Panc1 (cell line): ENCODE data around the gene FILIP1L. TPM values are rescaled to one million over a fixed set of nuclear protein-coding genes. Genes with fewer than 3 reads are reported as not detected.

Experiments
- ATAC-seq: fragments of 200-7000 bp; cut with Tn5 transposase; 2 replicates; pipeline ENCODE4 v1.9.1; 2020; ENCODE audit warnings: mild to moderate bottlenecking, moderate library complexity
- BruUV-seq: library from RNA; stranded (reverse); fragments of 400-500 nt; replicated peaks from 2 replicates; lab custom pipeline; 2021; lab: Mats Ljungman, UMichigan
- CTCF ChIA-PET: fragments of 300-600 bp; sonication (Branson Sonifier 250); formaldehyde crosslinking; loops from one replicate; lab custom pipeline; 2022; ENCODE audit warnings: antibody characterized with exemption; lab: Charles Lee
- POLR2A ChIA-PET: fragments of 300-600 bp; sonication (Branson Sonifier 250); formaldehyde crosslinking; loops from one replicate; lab custom pipeline; 2022; ENCODE audit warnings: antibody characterized with exemption; lab: Charles Lee
- DNase-seq: peaks from one replicate; pipeline ENCODE4 v3.0.0-alpha.2; 2010; ENCODE audit warnings: low read depth, low spot score
- H3K27ac ChIP-seq: 2 replicates; pipeline ENCODE4 v1.5.1; 2011; ENCODE audit warnings: mild to moderate bottlenecking, low read length, inconsistent platforms
- H3K27me3 ChIP-seq: fragments of 200-500 bp; sonication (Bioruptor generic); 2 replicates; pipeline ENCODE4 v1.6.0; 2014; ENCODE audit warnings: low read length, inconsistent platforms; ENCODE audit not compliant: control insufficient read depth, insufficient read depth
- H3K36me3 ChIP-seq: fragments of 200-500 bp; sonication (Bioruptor generic); 2 replicates; pipeline ENCODE4 v1.5.1; 2014; ENCODE audit warnings: inconsistent platforms, mild to moderate bottlenecking, low read length, moderate library complexity; ENCODE audit not compliant: control insufficient read depth, insufficient read depth
- H3K4me1 ChIP-seq: 2 replicates; pipeline ENCODE4 v1.5.1; 2011; ENCODE audit warnings: inconsistent platforms, mild to moderate bottlenecking, low read length, moderate library complexity; ENCODE audit not compliant: control insufficient read depth, insufficient read depth
- H3K4me3 ChIP-seq, 2 experiments: 2 replicates each; pipeline ENCODE4 v1.5.1; 2011 to 2012; ENCODE audit warnings: low read depth in 2 of 2, low read length in 2 of 2, mild to moderate bottlenecking in 2 of 2, inconsistent platforms in 1 of 2, moderate library complexity in 1 of 2
- H3K9me3 ChIP-seq: fragments of 200-500 bp; sonication (Bioruptor generic); 2 replicates; pipeline ENCODE4 v1.5.1; 2014; ENCODE audit warnings: low read depth, mild to moderate bottlenecking, inconsistent platforms, low read length, moderate library complexity; ENCODE audit not compliant: control insufficient read depth, insufficient read depth
- CTCF ChIP-seq: fragments of 450-650 bp; IDR thresholded peaks from 2 replicates; pipeline ENCODE4 v1.5.1; 2017; ENCODE audit warnings: mild to moderate bottlenecking
- POLR2AphosphoS5 ChIP-seq: IDR thresholded peaks from 2 replicates; pipeline ENCODE4 v1.6.1; 2012; ENCODE audit warnings: mild to moderate bottlenecking, low read depth, low read length, moderate library complexity
- REST ChIP-seq, 2 experiments: IDR thresholded peaks; 2 replicates each; pipeline ENCODE4 v1.6.1; 2011 to 2012; ENCODE audit warnings: low read depth in 2 of 2, control low read depth in 1 of 2, low read length in 1 of 2, mild to moderate bottlenecking in 1 of 2, moderate library complexity in 1 of 2; ENCODE audit not compliant: insufficient read depth in 1 of 2
- SIN3A ChIP-seq: IDR thresholded peaks from 2 replicates; pipeline ENCODE4 v1.6.1; 2012; ENCODE audit warnings: low read depth, mild to moderate bottlenecking, low read length, moderate library complexity, borderline replicate concordance; ENCODE audit not compliant: insufficient read depth
- TCF7L2 ChIP-seq: IDR thresholded peaks from 2 replicates; pipeline ENCODE4 v1.6.1; 2011; ENCODE audit warnings: mild to moderate bottlenecking, low read depth, low read length, inconsistent platforms
- in situ Hi-C: cut with HindIII; loops from 2 replicates; pipeline ENCODE4 v1.10.0; 2016; ENCODE audit warnings: low sequenced_read_pairs, low pct_unique_long_range_greater_than_20kb
- intact Hi-C: fragments of 100-400 bp; cut with micrococcal nuclease; formaldehyde crosslinking; loops from one replicate; pipeline ENCODE4 v1.10.0; 2022; ENCODE audit not compliant: unreplicated experiment
- total RNA-seq: library from RNA; stranded (reverse); gene quantifications from one replicate; pipeline ENCODE4 v1.2.1, GENCODE V29; 2021; ENCODE audit not compliant: unreplicated experiment

Gene FILIP1L
- total RNA-seq, 1 experiment from 2014 or later, result 3.2 TPM

- Histone ChIP-seq H3K36me3 (no peaks in the 10 kb centered on the region), H3K27ac (no peak overlapping the region), H3K4me3 (no peak overlapping the region), H3K4me1 (no peaks in the 10 kb centered on the region), H3K27me3 (no peaks in the 10 kb centered on the region), H3K9me3 (no peaks in the 10 kb centered on the region)
- intact Hi-C loops (no loop called here), in situ Hi-C loops (no loop called here)
- ATAC-seq (no peak), DNase-seq (no peak)
- no TSS peak for BruUV-seq
- TF ChIP-seq CTCF, result no peak
- POLR2A ChIA-PET, result no interaction called here
- CTCF ChIA-PET, result no interaction called here
Measured at GRCh38 chr3:99852851-99853250, 261.4 kb downstream of the FILIP1L start.

GRCh38 chr3:99851955-99852354 is 262.3 kb downstream of the FILIP1L start:
- BruUV-seq, result no TSS peak
- no peak overlapping the region for H3K4me3 ChIP-seq
- H3K27ac ChIP-seq, result no peak overlapping the region
- no peaks in the 10 kb centered on the region for H3K36me3 ChIP-seq
- TF ChIP-seq CTCF (no peak), TCF7L2 (no peak), SIN3A (no peak), POLR2AphosphoS5 (no peak), REST (IDR thresholded peaks at IDR 0.05; ENCODE audit: insufficient read depth in 1 of 2, low read depth in 2 of 2, low read length in 1 of 2) (no peak)
- no peak for DNase-seq
- POLR2A ChIA-PET, result no interaction called here
- in situ Hi-C loops, result no loop called here
- no peaks in the 10 kb centered on the region for H3K9me3 ChIP-seq
- intact Hi-C loops, result no loop called here
- CTCF ChIA-PET, result no interaction called here
- no peak for ATAC-seq
- no peaks in the 10 kb centered on the region for H3K27me3 ChIP-seq
- no peaks in the 10 kb centered on the region for H3K4me1 ChIP-seq
